Liver (tissue), 3 donors: ENCODE results near the gene ADCY2.

Experiments
- FOXA2 ChIP-seq: IDR thresholded peaks from 2 replicates; pipeline ENCODE4 v1.6.1; 2016; ENCODE audit warnings: antibody characterized with exemption
- GABPA ChIP-seq, 2 donors: IDR thresholded peaks in 1 of 2; conservative IDR thresholded peaks in 1 of 2; 2 replicates each; pipeline ENCODE4 v1.6.1; 2016; ENCODE audit warnings: antibody characterized with exemption in 2 of 2, mild to moderate bottlenecking in 1 of 2, moderate library complexity in 1 of 2
- MAX ChIP-seq: IDR thresholded peaks from 2 replicates; pipeline ENCODE4 v1.6.1; 2016; ENCODE audit warnings: antibody characterized with exemption
- NR2F2 ChIP-seq: IDR thresholded peaks from 2 replicates; pipeline ENCODE4 v1.6.1; 2016; ENCODE audit warnings: antibody characterized with exemption
- REST ChIP-seq: IDR thresholded peaks from 2 replicates; pipeline ENCODE4 v1.6.1; 2016; ENCODE audit warnings: antibody characterized with exemption, mild to moderate bottlenecking
- TF ChIP-seq, protein P1 (sequence below): fragments of 150-350 bp; IDR thresholded peaks from 2 replicates; pipeline ENCODE4 v1.5.1; 2017; ENCODE audit warnings: improper control_type of control experiment, low read depth, low read length; ENCODE audit not compliant: missing input control
- donor health status: healthy.
- donor health status: healthy.

DNA sequence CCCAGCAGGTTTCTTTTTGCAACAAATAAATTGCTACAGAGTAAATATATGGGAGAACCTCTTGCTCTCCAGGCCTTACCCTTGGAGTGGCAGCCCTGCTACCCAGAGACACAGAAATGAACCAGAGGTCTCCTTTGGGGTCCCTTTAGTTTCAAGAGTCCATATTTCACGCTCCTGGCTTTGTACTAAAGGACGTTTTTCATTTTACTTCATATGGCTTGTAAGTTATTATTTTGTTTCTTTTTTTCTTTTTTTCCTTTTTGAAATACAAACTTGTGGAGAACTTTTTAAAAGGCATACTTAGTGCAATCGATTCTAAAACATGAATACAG is 3.3 kb upstream of the ADCY2 start:
- TF ChIP-seq, protein P1, sequence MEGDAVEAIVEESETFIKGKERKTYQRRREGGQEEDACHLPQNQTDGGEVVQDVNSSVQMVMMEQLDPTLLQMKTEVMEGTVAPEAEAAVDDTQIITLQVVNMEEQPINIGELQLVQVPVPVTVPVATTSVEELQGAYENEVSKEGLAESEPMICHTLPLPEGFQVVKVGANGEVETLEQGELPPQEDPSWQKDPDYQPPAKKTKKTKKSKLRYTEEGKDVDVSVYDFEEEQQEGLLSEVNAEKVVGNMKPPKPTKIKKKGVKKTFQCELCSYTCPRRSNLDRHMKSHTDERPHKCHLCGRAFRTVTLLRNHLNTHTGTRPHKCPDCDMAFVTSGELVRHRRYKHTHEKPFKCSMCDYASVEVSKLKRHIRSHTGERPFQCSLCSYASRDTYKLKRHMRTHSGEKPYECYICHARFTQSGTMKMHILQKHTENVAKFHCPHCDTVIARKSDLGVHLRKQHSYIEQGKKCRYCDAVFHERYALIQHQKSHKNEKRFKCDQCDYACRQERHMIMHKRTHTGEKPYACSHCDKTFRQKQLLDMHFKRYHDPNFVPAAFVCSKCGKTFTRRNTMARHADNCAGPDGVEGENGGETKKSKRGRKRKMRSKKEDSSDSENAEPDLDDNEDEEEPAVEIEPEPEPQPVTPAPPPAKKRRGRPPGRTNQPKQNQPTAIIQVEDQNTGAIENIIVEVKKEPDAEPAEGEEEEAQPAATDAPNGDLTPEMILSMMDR = no peak
- TF ChIP-seq FOXA2 = no peak
- no peak for TF ChIP-seq GABPA (IDR thresholded peaks at IDR 0.05 in 1 of 2, conservative IDR thresholded peaks at IDR 0.05 in 1 of 2)
- no peak for TF ChIP-seq MAX
- TF ChIP-seq REST = no peak
- no peak for TF ChIP-seq NR2F2
